Activated naive CD4-positive, alpha-beta T cell treated with anti-CD3 and anti-CD28 coated beads, Interleukin-2, amount 10 ng/mL, durations not matched to agents 7 days and 5 days (primary cell): ENCODE data around the gene SLC24A4.

Experiments
- CTCF ChIA-PET: fragments of 350-600 bp; sonication (Branson Sonifier 250); formaldehyde crosslinking; loops from one replicate; lab custom pipeline; 2021; ENCODE audit warnings: antibody characterized with exemption; lab: Charles Lee
- DNase-seq: peaks from one replicate; pipeline ENCODE4 v3.0.0-alpha.2; 2020
- H3K27ac Mint-ChIP-seq: one replicate; pipeline ENCODE4 v1.8.0; 2021; ENCODE audit warnings: mild to moderate bottlenecking, moderate library complexity, mixed read lengths
- H3K27me3 Mint-ChIP-seq: one replicate; pipeline ENCODE4 v1.8.0; 2021; ENCODE audit warnings: mild to moderate bottlenecking, mixed read lengths
- H3K36me3 Mint-ChIP-seq: one replicate; pipeline ENCODE4 v1.8.0; 2021; ENCODE audit warnings: mixed read lengths
- H3K4me1 Mint-ChIP-seq: one replicate; pipeline ENCODE4 v1.8.0; 2021; ENCODE audit warnings: mixed read lengths
- H3K4me3 Mint-ChIP-seq: one replicate; pipeline ENCODE4 v1.8.0; 2021; ENCODE audit warnings: mild to moderate bottlenecking, moderate library complexity, mixed read lengths
- H3K9me3 Mint-ChIP-seq: one replicate; pipeline ENCODE4 v1.8.0; 2021; ENCODE audit warnings: mixed read lengths

SLC24A4 gene

GRCh38 chr14:92436115-92436776, 113.3 kb downstream of the SLC24A4 start:
- Mint-ChIP-seq H3K4me1 (no peaks in the 10 kb centered on the region), H3K9me3 (no peaks in the 10 kb centered on the region)

DNA sequence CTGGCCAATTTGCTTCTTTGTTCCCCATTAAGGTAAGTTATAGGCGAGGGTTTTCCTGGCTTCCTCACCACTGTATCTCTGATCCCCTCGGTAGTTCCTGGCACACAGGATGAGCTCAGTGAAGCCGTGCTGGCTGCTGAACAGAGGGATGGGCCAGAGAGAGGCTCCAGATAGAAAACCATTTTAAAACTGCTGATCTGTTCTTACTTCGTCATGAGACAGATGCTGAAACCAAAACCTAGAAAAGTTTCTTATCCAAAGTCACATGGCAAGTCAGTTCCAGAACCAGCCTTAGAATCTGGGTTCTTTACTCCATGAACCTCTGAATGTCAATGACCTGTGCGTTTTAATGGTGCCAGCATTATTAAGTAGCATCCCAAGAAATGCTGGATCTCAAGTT, 114.3 kb downstream of the SLC24A4 start:
- H3K27ac Mint-ChIP-seq, result no peak overlapping the region
- no peaks in the 10 kb centered on the region for H3K36me3 Mint-ChIP-seq
- CTCF ChIA-PET, result no interaction called here
- no peak for DNase-seq
- H3K27me3 Mint-ChIP-seq, result peaks cover 13% of the 10 kb centered on the region
- no peak overlapping the region for H3K4me3 Mint-ChIP-seq
- H3K9me3 Mint-ChIP-seq, result no peaks in the 10 kb centered on the region
- peaks cover 2% of the 10 kb centered on the region for H3K4me1 Mint-ChIP-seq

More at GRCh38 chr14:92436115-92436776, 113.3 kb downstream of the SLC24A4 start:
- H3K27me3 Mint-ChIP-seq, result peaks cover 13% of the 10 kb centered on the region
- no peak for DNase-seq
- CTCF ChIA-PET, result no interaction called here
- no peak overlapping the region for H3K4me3 Mint-ChIP-seq
- no peaks in the 10 kb centered on the region for H3K36me3 Mint-ChIP-seq
- no peak overlapping the region for H3K27ac Mint-ChIP-seq

DNA sequence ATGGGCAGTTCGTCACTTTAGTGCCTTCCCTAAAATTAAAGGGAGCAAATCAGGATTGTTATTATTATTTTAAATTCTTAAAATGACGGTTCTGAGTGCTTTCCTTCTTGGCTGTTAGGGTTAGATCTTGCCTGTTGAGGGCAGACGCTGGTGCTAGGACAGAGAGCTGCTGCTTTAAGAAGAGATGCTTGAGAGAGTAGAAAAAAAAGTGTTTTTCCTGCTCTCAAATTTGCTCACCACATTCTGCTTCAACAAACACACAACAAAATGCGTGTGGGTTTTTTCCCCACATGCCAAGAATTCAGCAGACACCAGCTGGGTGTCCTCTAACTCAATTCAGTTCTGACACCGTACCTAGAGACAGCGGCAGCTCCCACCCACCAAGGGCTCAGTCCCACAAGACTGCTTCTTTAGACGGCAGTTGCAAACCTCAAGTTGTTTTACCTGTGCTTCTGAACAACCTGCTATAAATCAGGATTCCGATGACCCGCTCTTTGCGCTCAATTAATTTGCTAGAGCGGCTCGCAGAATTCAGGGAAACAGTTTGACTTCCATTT, 114.8 kb downstream of the SLC24A4 start:
- Mint-ChIP-seq H3K36me3 (no peaks in the 10 kb centered on the region), H3K27me3 (peaks cover 13% of the 10 kb centered on the region), H3K4me1 (peaks cover 2% of the 10 kb centered on the region), H3K9me3 (no peaks in the 10 kb centered on the region), H3K4me3 (no peak overlapping the region), H3K27ac (no peak overlapping the region)
- no peak for DNase-seq
- CTCF ChIA-PET, result no interaction called here

- peaks cover 9% of the 10 kb centered on the region for H3K27me3 Mint-ChIP-seq
- CTCF ChIA-PET, result interaction anchor here (0.6 kb wide), 1 partner anchor 612 kb away, joined by 3 read pairs; no protein-coding TSS in a partner anchor
- H3K9me3 Mint-ChIP-seq, result no peaks in the 10 kb centered on the region
- peaks cover 2% of the 10 kb centered on the region for H3K4me1 Mint-ChIP-seq
- no peak overlapping the region for H3K27ac Mint-ChIP-seq
- no peak for DNase-seq
- H3K4me3 Mint-ChIP-seq, result no peak overlapping the region
- H3K36me3 Mint-ChIP-seq, result no peaks in the 10 kb centered on the region
Observed at GRCh38 chr14:92439537-92440344, 116.8 kb downstream of the SLC24A4 start.

DNA sequence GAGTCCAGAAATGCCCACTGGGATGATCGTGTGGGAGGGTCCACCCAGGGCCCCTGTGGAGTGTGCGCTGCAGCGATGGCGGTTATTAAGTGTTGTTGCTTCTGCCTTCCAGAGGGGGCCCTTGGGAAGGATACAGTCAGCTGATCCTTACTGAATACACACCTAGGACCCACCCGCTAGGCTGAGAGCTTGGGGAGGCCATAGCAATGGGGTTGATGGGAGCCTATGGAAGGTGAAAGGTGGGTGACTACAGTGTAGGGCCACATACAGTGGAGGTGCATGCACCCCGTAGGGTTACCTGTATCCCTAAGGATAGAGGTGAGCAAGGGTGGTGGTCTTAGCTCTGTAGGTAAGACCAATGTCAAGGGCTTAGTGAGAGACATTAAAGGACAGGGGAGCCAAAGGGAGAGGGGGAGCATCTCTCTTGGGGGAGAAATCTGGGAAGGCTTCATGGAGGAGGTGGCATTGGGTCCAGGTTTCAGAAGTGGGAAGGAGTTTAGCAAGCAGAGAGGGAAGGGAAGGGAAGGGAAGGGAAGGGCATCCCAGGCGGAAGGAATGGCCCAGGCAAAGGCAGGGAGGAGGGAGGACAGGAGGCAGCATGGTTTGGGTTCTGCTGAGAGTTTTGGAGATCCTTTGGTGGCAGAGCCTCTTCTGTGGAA, 117.5 kb downstream of the SLC24A4 start:
- Mint-ChIP-seq H3K27me3 (peaks cover 9% of the 10 kb centered on the region), H3K9me3 (peaks cover 1% of the 10 kb centered on the region), H3K4me1 (peaks cover 2% of the 10 kb centered on the region), H3K27ac (no peak overlapping the region), H3K4me3 (no peak overlapping the region), H3K36me3 (no peaks in the 10 kb centered on the region)
- CTCF ChIA-PET, result no interaction called here
- no peak for DNase-seq

DNA sequence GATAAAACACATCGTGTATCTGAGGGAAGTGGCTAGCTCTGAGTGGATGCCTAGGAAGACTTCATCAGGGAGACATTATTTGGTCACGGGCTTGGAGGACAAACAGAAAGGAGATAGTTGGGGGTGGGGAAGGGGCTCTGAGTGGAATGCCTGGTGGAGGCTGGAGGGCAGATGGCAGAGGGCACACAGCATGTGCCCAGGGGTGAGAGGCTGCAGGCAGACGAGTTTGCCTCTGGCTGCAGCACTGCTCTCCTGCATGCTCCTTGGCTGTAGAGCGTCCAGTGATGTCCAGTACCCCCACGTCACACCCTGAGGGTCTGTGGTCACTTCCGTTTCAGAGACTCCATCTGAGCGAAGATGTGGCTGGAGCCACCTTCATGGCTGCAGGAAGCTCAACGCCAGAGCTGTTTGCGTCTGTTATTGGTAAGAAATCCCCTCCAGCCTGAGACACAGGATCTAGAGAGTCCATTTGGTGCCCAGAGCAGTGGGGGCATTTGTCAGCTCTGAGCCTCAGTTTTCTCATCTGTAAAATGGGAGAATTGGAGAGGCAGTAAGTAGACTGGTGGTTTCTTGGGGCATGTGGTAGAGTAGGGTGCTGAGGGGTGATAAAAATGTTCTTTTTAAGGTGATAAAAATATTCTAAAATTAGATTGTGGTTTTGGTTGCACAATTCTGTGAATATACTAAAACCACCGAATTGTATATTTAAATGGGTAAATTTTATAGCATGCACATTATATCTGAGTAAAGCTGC, 119.0 kb downstream of the SLC24A4 start:
- no peaks in the 10 kb centered on the region for H3K36me3 Mint-ChIP-seq

GRCh38 chr14:92443167-92443566, 120.2 kb downstream of the SLC24A4 start:
- H3K9me3 Mint-ChIP-seq, result peaks cover 4% of the 10 kb centered on the region
- H3K4me3 Mint-ChIP-seq, result no peak overlapping the region
- no peaks in the 10 kb centered on the region for H3K36me3 Mint-ChIP-seq

More for the DNA sequence above, 119.0 kb downstream of the SLC24A4 start:
- CTCF ChIA-PET, result no interaction called here
- H3K27ac Mint-ChIP-seq, result no peak overlapping the region
- peaks cover 9% of the 10 kb centered on the region for H3K27me3 Mint-ChIP-seq
- peaks cover 4% of the 10 kb centered on the region for H3K9me3 Mint-ChIP-seq
- no peak for DNase-seq
- H3K4me1 Mint-ChIP-seq, result peaks cover 2% of the 10 kb centered on the region
- no peak overlapping the region for H3K4me3 Mint-ChIP-seq

GRCh38 chr14:92443741-92444140, 120.8 kb downstream of the SLC24A4 start:
- peaks cover 4% of the 10 kb centered on the region for H3K9me3 Mint-ChIP-seq
- H3K27me3 Mint-ChIP-seq, result peaks cover 6% of the 10 kb centered on the region
- no peak for DNase-seq
- H3K27ac Mint-ChIP-seq, result no peak overlapping the region
- H3K4me1 Mint-ChIP-seq, result peaks cover 2% of the 10 kb centered on the region
- no peak overlapping the region for H3K4me3 Mint-ChIP-seq
- H3K36me3 Mint-ChIP-seq, result no peaks in the 10 kb centered on the region
- CTCF ChIA-PET, result no interaction called here

More at GRCh38 chr14:92443167-92443566, 120.2 kb downstream of the SLC24A4 start:
- no peak overlapping the region for H3K27ac Mint-ChIP-seq
- peaks cover 6% of the 10 kb centered on the region for H3K27me3 Mint-ChIP-seq
- no peak for DNase-seq
- CTCF ChIA-PET, result no interaction called here
- H3K4me1 Mint-ChIP-seq, result peaks cover 2% of the 10 kb centered on the region

DNA sequence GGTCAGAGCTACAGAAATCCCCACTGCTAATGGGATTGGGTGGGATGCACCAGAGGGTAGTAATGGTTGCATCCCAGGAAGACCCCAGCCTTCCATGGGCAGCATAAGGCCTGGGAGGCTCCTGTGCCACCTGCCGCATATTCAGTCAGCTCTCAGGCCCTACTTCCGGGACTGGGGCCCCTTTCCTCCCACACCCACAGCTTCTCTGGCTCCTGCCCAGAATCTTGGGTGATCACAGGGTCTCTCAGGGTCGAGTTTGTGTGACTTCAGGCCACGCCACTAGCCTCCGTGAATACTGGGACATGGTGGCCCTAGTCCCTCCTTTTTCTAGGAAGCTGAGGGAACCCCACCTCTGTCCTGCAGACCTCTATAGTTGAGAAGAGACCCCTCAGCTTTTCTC, 123.8 kb downstream of the SLC24A4 start:
- Mint-ChIP-seq H3K27me3 (peaks cover 11% of the 10 kb centered on the region), H3K36me3 (no peaks in the 10 kb centered on the region)
- CTCF ChIA-PET, result interaction anchor here (1.1 kb wide), 1 partner anchor 268 kb away, joined by 3 read pairs; no protein-coding TSS in a partner anchor

DNA sequence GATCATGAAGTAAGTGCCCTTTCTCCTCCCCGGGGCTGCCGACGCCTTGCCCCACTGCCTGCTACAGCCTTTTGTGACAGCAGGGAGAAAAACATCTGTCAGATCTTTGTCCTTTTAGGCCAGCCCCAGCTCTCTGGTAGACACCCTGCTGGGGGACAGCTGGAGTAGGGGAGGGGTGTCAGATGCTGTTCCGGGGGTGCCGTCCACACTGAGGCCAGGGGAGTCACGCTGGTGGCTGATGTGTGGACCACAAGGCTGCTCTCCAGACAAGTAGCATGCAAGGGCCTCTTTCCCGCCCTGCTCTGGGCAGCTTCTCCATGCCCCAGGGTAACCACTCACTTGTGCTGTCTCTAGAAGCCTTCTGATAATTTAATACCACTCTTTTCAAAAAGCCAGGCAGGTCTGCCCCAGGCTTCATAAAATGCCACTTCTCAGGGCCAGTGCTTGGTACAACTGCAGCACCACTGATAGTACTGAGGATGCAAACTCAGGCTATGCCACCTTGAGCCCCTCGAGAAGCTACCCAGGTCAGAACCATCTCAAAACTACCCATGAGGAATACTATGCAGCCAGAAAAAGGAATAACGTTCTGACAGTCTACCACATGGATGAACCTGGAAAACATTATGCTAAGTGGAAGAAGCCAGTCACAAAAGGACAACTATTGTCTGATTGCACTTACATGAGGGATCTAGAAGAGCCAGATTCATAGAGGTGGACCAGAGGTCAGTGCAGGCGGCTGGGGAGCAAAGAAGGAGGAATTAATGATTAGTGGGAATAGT, 124.6 kb downstream of the SLC24A4 start:
- no peak overlapping the region for H3K27ac Mint-ChIP-seq
- DNase-seq, result no peak
- H3K9me3 Mint-ChIP-seq, result peaks cover 4% of the 10 kb centered on the region
- H3K4me1 Mint-ChIP-seq, result peaks cover 3% of the 10 kb centered on the region
- H3K27me3 Mint-ChIP-seq, result peaks cover 13% of the 10 kb centered on the region
- no peaks in the 10 kb centered on the region for H3K36me3 Mint-ChIP-seq
- CTCF ChIA-PET, result interaction anchor here (1.1 kb wide), 1 partner anchor 267 kb away, joined by 3 read pairs; no protein-coding TSS in a partner anchor
- no peak overlapping the region for H3K4me3 Mint-ChIP-seq

More for the DNA sequence above, 123.8 kb downstream of the SLC24A4 start:
- Mint-ChIP-seq H3K4me1 (peaks cover 4% of the 10 kb centered on the region), H3K4me3 (no peak overlapping the region), H3K27ac (no peak overlapping the region), H3K9me3 (peaks cover 4% of the 10 kb centered on the region)
- no peak for DNase-seq

DNA sequence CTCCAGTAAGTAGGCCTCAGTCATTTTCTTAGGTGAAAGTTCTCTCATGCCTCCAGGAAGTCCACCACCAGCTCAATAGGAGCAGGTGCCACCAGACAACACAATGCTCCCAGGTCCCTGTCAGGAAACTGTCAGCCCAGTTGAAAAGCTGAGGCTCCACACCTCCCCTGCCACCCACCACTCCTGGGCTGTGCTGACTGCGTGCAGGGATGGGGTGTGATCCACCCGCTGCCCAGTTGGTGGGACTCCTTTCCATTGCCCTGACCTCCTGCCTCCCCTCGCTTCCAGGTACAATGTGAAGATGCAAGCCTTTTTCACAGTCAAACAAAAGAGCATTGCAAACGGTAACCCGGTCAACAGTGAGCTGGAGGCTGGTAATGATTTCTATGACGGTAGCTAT, 125.8 kb downstream of the SLC24A4 start:
- no peak overlapping the region for H3K27ac Mint-ChIP-seq
- H3K4me3 Mint-ChIP-seq, result no peak overlapping the region
- DNase-seq, result no peak
- H3K36me3 Mint-ChIP-seq, result no peaks in the 10 kb centered on the region
- CTCF ChIA-PET, result no interaction called here
- peaks cover 13% of the 10 kb centered on the region for H3K27me3 Mint-ChIP-seq
- H3K9me3 Mint-ChIP-seq, result peaks cover 4% of the 10 kb centered on the region
- H3K4me1 Mint-ChIP-seq, result peaks cover 3% of the 10 kb centered on the region

DNA sequence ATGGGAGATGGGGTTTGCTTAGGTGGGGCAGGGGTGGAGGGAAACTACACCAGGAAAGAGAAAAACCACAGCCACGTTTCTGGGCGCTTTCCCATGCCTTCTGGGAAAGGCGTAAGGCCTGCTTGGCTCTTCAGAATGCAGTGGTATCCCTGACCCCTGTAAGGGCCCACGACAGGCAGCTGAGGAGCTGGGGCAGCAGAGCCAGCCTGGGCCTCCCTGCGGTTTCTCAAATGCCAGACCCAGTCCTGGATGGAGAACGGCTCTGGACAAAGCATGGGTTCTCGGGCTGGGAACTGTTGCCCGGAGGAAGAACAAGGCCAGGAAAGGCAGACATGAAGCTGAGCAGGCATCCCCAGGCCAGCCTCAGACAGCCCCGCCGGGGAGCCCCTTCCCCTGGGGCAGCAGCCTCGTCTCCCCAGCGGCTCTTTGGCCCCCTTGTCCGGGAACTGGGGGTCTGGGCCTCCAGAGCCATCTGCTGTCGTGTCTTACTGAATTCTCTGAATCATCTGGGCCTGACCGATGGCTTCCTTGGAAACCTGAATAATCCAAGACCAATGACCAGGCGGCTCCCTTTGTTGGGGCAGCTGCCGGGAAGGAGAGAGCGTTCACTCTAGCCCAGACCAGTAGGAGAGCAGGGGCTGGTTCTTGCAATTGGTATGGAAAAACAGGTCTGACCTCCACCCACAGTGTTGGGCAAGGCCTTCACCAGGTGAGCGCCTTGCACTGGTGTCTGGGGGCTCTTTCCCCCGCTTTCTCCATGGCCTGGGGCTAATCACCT, 126.6 kb downstream of the SLC24A4 start:
- no peaks in the 10 kb centered on the region for H3K36me3 Mint-ChIP-seq
- CTCF ChIA-PET, result no interaction called here
- H3K27me3 Mint-ChIP-seq, result peaks cover 13% of the 10 kb centered on the region
- DNase-seq, result no peak
- H3K27ac Mint-ChIP-seq, result no peak overlapping the region
- H3K4me1 Mint-ChIP-seq, result peaks cover 3% of the 10 kb centered on the region
- H3K9me3 Mint-ChIP-seq, result peaks cover 4% of the 10 kb centered on the region
- H3K4me3 Mint-ChIP-seq, result no peak overlapping the region
